Fibroblast of skin of left biceps (primary cell): ENCODE measurements around the gene ALG1.
"Not testable (repeated sequence)": the region's sequence is repeated elsewhere in the genome, so short reads cannot be mapped to it uniquely, and the experiment has no call there.

Experiments used
- DNase-seq, 2 experiments: peaks; one replicate each; pipeline ENCODE4 v3.0.0-alpha.2; 2013; ENCODE audit warnings: low read depth in 2 of 2

Gene ALG1

DNA sequence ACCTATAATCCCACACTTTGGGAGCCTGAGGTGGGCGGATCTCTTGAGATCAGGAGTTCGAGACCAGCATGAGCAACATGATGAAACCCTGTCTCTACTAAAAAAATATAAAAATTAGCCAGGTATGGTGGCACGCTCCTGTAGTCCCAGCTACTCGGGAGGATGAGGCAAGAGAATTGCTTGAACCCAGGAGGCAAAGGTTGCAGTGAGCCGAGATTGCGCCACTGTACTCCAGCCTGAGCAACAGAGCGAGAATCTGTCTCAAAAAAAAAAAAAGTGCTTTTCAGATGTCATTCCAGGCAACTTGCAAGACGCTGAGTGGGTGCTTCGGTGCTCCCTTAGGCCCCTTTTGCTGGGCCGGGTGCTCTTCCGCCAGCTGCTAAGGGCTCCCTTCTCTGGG lies 27.1 kb upstream of the ALG1 start:
- DNase-seq: not testable (repeated sequence)

DNA sequence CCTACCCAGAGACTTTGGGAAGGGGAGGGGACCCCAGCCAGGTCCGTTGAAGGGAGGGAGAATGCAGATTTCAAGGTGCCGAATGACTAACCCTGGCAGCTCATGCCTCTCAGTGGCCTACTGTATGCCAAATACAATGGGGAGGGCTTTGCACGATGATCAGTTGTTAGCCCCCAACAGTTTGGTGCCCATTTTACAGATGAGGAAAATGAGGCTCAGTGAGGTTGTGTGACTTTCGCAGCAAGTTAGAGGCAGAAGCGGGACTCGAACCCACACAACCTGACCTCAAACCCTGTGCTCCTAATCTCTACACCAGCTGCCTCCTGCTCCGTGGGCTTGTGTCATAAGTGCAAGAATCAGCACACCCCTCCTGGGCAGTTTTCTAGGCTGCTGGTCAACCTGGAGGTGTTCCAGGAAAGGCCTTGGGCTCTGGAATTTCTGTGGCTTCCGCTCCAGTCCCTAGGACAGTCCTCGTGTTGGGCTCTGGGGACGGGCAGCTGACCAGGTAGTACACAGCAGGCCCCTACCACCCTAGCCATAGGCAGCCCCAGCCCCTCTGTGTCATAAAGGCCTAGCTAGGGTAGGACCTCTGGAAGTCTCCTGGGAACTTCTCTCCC lies 26.0 kb upstream of the ALG1 start:
- DNase-seq: no peak

DNA sequence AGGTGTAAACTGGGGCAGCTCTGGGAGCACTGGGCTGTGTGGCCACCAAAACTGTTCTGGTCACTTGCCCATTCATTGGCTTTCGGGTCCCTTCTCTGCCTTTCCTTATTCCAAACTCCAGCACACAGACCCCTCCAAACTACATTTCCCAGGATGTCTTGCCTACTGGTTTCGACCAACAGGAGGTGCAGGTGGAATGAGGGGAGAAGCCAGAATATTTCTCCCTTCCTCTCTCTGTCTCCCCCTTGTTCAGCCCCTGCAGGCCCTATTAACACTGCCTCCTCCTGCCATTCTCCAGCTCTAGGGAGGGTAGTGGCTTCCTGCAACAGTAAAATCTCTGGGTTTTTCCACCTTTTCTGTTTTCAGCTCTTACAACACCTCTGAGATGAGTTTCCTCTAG lies 24.7 kb upstream of the ALG1 start:
- DNase-seq: no peak

DNA sequence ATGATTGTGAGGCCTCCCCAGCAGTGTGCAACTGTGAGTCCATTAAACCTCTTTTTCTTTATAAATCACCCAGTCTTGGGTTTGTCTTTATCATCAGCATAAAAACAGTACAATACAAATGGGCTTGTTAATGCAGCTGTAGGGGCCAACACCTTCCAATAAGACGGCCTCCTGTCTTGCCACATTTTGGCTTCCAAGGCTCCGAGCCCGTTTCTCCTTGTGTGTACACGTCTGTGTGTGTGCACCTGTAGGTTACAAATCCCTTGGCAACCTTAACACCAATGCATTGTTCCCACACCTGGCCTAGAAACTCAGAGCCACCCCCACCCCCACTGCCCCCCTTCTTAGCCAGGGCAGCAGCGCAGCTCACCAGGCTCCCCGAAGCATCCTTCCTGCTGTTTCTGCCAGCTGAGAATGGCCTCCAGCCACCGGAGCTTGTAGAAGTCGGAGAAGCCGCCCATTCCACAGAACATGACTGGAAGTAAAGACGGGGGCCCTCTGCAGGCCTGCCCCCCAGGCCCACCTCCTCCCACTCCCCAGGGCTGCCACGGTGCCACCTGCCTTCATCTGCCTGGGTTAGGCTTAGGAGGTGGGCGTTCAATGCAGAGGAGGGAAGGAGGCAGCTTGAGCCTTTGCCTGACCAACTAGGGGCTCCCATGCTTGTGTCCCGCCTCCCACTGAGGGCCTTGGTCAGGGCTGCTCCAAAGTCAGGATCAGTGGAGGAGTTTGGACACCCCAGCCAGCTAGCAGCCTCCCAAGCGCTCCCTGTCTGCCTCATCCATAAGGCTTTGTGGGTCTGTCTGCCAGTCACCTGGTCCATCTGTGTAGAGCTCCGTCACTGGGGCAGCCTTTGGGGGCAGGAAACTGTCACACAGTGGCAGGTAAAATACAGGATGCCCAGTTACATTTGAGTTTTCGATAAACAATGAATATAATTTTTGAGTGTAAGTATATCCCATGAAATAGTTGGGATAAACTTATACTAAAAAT lies 16.5 kb upstream of the ALG1 start:
- DNase-seq: no peak

DNA sequence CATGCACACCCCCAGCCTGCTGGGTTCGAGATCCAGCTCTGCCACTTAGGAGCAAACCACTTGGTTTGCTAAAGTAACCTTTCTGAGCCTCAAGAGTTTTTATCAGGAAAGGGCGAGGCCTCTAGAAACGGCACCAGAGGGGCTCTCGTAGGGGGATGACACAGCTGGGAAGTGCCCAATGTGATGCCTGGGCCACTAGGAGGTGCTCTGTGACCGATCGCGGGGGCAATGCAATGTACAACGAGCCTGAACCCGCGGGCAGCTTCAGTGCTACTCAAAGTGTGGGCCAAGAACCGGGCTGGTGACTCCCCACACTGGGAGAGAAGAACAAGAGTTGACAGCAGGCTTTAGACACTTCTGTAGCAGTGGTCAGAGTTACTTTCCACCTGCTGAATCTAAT lies 15.3 kb upstream of the ALG1 start:
- DNase-seq: no peak

- DNase-seq: no peak
Measured at GRCh38 chr16:5058476-5058875, 13.2 kb upstream of the ALG1 start.

- DNase-seq: no peak
Measured at GRCh38 chr16:5059386-5060072, 12.1 kb upstream of the ALG1 start.

GRCh38 chr16:5060073-5060641 lies 11.5 kb upstream of the ALG1 start:
- DNase-seq: no peak

DNA sequence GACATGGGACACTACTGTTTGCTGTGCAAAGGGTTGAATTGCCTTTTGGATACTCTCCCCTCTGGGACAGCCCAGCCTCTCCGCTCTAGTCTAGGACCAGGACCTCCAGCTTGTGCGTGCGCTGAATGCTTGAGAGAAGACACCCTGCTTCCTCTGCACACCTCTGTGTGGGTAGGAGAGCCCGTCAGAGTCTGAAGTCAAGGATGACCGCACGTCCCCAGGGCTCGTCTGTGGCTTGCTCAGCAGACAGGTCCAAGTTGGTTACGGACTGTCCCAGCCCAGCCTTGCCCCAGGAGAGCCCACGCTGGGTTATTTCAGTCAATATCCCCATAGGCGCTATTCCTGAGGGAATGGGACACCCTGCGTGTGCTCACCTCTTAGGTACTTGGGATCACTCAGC lies 9.6 kb upstream of the ALG1 start:
- DNase-seq: no peak

DNA sequence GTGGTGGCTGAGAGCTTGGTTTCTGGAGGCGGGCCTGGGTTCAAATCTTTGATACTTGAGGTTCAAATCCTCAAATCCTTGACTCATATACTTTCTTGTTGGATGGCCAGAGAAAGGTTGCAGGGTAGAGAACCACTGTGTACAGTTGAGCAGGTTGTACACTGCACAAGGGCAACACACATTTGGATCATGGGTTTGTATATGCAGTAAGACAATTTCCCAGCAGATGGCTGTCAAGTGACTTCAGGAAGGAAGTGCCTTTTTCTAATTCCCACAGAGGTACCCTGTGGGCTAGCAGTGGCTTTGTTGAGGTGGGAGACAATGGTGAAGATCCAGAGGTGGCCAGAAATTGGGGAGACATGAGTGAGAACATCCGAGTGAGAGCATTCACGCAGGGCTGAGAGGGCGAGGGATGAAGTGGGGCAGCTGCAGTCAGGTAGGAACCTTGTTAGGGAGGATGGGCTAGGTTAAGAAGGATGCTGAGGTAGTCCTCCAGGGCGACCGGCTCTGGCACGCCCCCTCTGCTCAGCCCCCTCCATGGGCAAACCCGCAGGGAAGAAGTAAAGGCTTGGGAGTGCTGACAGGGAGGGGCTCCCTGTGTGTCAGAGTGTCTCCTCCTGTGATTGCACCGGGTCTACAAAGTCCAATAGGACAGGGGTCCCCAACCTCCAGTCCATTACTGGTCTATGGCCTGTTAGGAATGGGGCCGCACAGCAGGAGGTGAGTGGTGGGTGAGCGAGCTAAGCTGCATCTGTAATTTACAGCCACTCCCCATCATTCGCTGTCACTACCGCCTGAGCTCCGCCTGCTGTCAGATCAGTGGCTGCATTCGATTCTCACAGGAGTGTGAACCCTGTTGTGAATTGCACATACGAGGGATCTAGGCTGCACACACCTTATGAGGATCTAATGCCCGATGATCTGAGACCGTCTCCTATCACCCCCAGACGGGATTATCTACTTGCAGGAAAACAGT lies 8.6 kb upstream of the ALG1 start:
- DNase-seq: no peak

DNA sequence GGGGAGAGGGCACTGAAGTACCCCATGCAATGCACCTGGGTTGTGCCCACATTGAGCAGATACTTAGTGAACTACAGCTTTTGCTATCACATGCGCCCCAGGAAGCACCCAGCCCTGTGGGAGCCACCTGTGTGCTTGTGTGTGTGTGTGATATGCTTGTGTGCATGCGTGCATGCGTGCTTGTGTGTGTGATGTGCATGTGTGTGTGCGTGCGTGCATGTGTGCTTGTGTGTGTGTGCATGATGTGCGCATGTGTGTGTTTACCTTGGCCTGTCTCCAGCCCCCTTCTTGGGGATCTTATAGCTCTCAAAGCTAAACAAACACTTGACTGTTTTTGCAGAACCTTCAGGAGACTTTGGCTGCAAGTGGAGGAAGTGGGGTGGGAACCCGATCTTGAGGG lies 6.7 kb upstream of the ALG1 start:
- no peak for DNase-seq

DNA sequence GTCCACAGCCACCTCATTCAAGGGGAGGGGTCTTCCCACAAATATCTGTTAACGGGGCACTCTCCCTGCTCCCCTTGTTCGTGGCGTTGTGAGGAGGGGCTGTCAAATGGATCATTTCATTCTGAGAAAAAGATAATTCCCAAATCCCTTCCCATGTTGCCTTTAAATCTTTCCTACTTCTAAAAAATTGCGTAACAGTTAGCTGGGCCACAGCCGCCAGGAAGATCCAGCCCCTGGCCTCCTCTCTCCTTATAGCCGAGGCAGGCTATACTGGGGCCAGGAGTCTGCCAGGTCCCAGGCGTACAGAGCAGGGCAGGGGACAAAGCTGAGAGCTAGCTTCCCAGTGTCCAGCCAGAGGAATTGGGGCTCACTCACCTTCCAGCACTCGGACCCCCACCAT lies 6.3 kb upstream of the ALG1 start:
- no peak for DNase-seq

GRCh38 chr16:5065813-5066212 lies 5.8 kb upstream of the ALG1 start, which contains the start of gene C16orf89:
C16orf89 (minus strand) TSS chr16:5065956; CDS start chr16:5065908, 48 bp downstream.
- DNase-seq: no peak

DNA sequence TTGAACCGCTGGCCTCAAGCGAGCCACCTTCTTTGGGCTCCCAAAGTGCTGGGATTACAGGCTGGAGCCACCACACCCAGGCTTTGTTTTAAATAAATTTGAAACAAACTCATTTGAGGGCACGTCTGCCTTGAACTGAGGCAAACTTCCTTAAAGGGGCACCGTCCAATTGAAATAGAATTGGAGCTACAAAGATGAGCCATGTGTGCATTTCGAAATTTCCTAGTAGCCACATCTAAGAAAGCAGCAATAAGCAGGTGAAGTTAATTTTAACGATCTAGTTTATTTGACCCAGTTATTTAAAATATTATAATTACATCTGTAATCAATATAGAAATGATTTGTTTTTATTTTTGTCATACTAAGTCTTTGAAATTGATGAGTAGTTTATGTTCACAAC lies 5.1 kb upstream of the ALG1 start:
- DNase-seq: no peak

DNA sequence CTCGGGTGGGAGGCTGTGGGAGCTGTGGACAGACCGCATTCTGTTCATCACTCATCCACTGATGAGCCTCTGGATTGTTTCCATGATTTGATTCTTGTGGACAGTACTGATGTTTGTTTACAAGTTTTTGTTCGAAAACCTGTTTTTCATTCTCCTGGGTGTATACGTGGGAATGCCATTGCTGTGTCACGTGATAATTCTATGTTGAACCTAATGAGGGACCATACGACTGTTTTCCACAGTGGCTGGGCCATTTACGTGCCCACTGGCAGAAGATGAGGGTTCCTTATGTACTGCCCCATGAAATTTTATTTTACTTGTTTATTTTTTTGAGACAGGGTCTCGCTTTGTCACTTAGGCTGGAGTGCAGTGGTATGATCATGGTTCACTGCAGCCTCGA lies 2.6 kb upstream of the ALG1 start:
- DNase-seq: no peak

DNA sequence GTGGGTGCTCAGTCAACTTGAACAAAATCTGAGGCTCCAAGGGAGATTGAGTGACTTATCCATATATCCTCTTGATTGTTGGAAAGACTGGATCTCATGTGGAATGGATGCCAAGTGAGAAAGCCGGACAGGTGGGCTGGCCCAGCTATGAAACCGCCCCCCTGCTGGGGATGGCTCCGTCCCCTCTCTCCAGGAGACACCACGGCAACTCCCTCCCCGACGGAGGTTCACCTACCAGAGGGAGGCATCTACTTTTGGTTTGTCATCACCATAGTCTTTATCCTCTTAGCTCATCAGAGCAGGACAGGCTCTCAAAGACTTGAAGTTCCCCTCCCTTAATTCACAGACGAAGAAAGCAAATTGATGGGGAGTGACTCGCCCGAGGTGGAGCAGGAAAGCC lies 1.8 kb upstream of the ALG1 start:
- no peak for DNase-seq

DNA sequence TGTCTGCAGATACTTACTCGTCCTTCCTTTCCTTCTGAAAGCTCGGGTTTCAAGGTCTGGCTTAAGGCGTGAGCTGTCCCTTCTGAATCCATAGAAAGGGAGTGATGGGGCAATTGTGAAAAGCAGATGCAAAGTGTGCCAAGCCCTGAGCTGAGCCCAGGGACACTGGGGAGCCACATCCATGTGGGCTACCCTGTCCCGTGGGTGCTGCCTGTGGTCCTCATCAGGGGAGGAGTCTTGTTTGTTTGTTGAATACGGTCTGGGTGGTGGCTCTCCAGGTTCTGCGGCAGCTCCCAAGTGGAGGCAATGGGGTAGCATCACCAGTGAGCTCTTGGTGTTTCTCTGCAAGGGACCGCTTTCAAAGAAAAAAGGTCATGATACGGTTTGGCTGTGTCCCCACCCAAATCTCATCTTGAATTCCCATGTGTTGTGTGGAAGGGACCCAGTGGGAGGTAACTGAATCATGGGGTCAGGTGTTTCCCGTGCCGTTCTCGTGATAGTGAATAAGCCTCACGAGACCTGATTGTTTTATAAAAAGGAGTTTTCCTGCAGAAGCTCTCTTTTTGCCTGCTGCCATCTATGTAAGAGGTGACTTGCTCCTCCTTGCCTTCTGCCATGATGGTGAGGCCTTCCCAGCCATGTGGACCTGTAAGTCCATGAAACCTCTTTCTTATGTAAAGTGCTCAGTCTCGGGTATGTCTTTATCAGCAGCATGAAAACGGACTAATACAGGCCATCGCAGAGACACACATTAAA lies 1.0 kb upstream of the ALG1 start:
- DNase-seq: no peak

DNA sequence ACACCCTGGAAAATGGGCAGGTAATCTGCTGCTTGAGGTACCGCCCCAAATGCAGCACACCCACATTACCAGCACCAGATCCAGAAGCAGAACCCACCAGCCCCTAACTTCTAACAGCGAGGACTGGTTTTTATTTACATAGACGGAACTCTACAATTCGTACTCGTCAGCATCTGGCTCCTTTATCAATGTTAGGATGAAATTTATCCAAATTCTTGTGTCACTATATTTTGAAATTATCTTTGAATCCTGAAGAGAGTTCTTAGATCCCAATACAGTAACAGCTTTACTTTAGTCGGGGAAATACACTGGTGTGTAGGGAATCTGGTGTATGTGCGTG lies 332 bp upstream of the ALG1 start:
- no peak for DNase-seq

DNA sequence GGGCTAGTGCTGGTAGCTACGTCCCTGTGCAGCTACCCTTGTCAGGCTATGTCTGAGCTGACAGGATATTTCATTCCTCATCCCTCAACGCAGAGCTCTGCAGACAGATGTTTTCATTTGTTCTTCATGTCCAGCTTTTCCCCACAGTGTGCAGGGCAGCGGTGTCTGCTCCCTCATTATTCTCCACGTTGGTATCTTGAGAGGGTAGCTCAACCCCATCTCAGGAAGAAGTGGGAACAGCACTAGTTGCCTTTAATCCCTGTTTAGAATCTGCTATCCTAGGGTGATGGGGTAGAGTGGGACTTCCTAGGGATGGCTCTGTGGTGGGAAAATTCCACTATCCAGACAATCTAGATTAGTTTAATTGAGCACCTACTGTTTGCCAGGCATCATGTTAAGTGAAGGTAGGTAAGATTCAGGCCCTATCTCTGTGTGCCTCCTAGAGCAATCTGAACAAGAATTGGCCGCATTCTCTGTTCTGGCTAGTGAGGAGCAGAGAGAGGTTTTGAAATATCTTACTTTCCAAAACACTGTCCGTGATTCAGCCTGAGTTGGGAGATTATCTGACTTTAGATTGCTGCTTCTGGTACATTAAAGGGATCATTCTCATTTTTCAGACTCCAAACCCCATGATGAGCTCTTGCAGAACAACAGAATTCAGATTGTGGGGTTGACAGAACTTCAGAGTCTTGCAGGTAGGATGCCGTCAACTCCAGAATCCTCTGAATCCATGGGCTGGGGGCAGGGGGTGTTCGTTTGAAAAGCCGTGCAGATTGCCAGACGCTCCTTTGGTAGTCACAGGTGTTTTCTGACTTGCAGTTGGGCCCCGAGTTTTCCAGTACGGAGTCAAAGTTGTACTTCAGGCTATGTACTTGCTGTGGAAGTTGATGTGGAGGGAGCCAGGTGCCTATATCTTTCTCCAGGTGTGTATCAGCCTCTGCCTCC lies 963 bp downstream of the ALG1 start:
- DNase-seq: no peak
